GM12878 (cell line): ENCODE results near the gene RFC3. TPM values are rescaled to one million over a fixed set of nuclear protein-coding genes. Genes with fewer than 3 reads are reported as not detected.
"Not testable (repeated sequence)": the region's sequence is repeated elsewhere in the genome, so short reads cannot be mapped to it uniquely, and the experiment has no call there.

Experiments
- ATAC-seq: fragments of 200-7000 bp; cut with Tn5 transposase; 3 replicates; pipeline ENCODE4 v1.9.1; 2020; ENCODE audit warnings: mild to moderate bottlenecking, moderate library complexity
- BruUV-seq: library from RNA; stranded (reverse); fragments of 400-500 nt; replicated peaks from 2 replicates; lab custom pipeline; 2021; lab: Mats Ljungman, UMichigan
- CTCF ChIA-PET: fragments of 300-600 bp; sonication (Branson Sonifier 250); formaldehyde crosslinking; extraction: SDS; loops from one replicate; lab custom pipeline; 2021; ENCODE audit warnings: inconsistent platforms; lab: Yijun Ruan, JAX
- POLR2A ChIA-PET: fragments of 350-600 bp; formaldehyde crosslinking; extraction: SDS; loops from one replicate; lab custom pipeline; 2021; ENCODE audit warnings: inconsistent platforms; lab: Charles Lee
- RAD21 ChIA-PET: fragments of 300-600 bp; sonication (Branson Sonifier 250); formaldehyde crosslinking; loops from one replicate; lab custom pipeline; 2023; ENCODE audit warnings: antibody characterized with exemption; ENCODE audit not compliant: unreplicated experiment; lab: Charles Lee
- SMC1A ChIA-PET: fragments of 300-600 bp; sonication (Branson Sonifier 250); formaldehyde crosslinking; loops from one replicate; lab custom pipeline; 2023; ENCODE audit not compliant: unreplicated experiment, uncharacterized antibody; lab: Charles Lee
- DNase-seq: peaks from one replicate; pipeline ENCODE4 v3.0.0-alpha.2; 2011; ENCODE audit warnings: low read depth, low spot score
- FAIRE-seq: peaks from 3 replicates; lab custom pipeline; 2011; peaks lifted over from hg19 to GRCh38; lab: Jason Lieb, UNC
- H2AFZ ChIP-seq: 2 replicates; pipeline ENCODE4 v1.6.0; 2011; ENCODE audit warnings: low read depth, low read length, control low read depth; ENCODE audit not compliant: control insufficient read depth
- H3K27ac ChIP-seq: 2 replicates; pipeline ENCODE4 v1.5.1; 2011; ENCODE audit warnings: control low read depth; ENCODE audit not compliant: control insufficient read depth, insufficient read depth
- H3K27me3 ChIP-seq, 2 experiments: replicated peaks in 1 of 2; 2 replicates each; pipeline versions ENCODE4 v1.6.0 to v1.6.1; 2011; ENCODE audit warnings: low read length in 1 of 2; ENCODE audit not compliant: control insufficient read depth in 2 of 2, insufficient read depth in 2 of 2
- H3K36me3 ChIP-seq, 2 experiments: 2 replicates each; pipeline ENCODE4 v1.5.1; 2011; ENCODE audit warnings: low read length in 1 of 2; ENCODE audit not compliant: control insufficient read depth in 2 of 2, insufficient read depth in 2 of 2
- H3K4me1 ChIP-seq: 2 replicates; pipeline ENCODE4 v1.6.1; 2011; ENCODE audit warnings: mild to moderate bottlenecking, low read length, moderate library complexity, mixed read lengths; ENCODE audit not compliant: control insufficient read depth, insufficient read depth
- H3K4me2 ChIP-seq: 2 replicates; pipeline ENCODE4 v1.6.0; 2011; ENCODE audit warnings: control low read depth; ENCODE audit not compliant: control insufficient read depth, insufficient read depth
- H3K4me3 ChIP-seq: fragments of 200-600 bp; sonication (generic); 2 replicates; pipeline ENCODE4 v1.5.1; 2016
- H3K79me2 ChIP-seq: 2 replicates; pipeline ENCODE4 v1.6.0; 2011; ENCODE audit warnings: low read length; ENCODE audit not compliant: control insufficient read depth, insufficient read depth
- H3K9ac ChIP-seq: 2 replicates; pipeline ENCODE4 v1.8.0; 2011; ENCODE audit warnings: low read length, control low read depth, mixed read lengths; ENCODE audit not compliant: control insufficient read depth, insufficient read depth
- H3K9me3 ChIP-seq: replicated peaks from 3 replicates; pipeline ENCODE4 v1.5.1; 2011; ENCODE audit warnings: mild to moderate bottlenecking, low read length; ENCODE audit not compliant: control insufficient read depth, insufficient read depth
- H4K20me1 ChIP-seq: 2 replicates; pipeline ENCODE4 v1.6.0; 2011; ENCODE audit not compliant: control insufficient read depth, insufficient read depth
- CBX5 ChIP-seq: sonication (generic); IDR thresholded peaks from 2 replicates; pipeline ENCODE4 v1.6.1; 2016; ENCODE audit warnings: low read depth, moderate library complexity, mild to moderate bottlenecking, inconsistent platforms
- CTCF ChIP-seq, 3 experiments: IDR thresholded peaks in 2 of 3; conservative IDR thresholded peaks in 1 of 3; 2 replicates each; pipeline ENCODE4 v1.5.1; 2011; ENCODE audit warnings: low read depth in 3 of 3, low read length in 3 of 3, mild to moderate bottlenecking in 3 of 3, control low read depth in 2 of 3, moderate library complexity in 2 of 3, inconsistent platforms in 1 of 3, mixed read lengths in 1 of 3; ENCODE audit not compliant: control insufficient read depth in 2 of 3, insufficient read depth in 1 of 3; ENCODE audit errors: extremely low read depth in 1 of 3
- NR2C1 ChIP-seq: fragments of 450-650 bp; IDR thresholded peaks from 2 replicates; pipeline ENCODE4 v1.6.1; 2017; ENCODE audit warnings: antibody characterized with exemption, mild to moderate bottlenecking, moderate library complexity
- TCF7 ChIP-seq: IDR thresholded peaks from 2 replicates; pipeline ENCODE4 v1.6.1; 2014; ENCODE audit warnings: antibody characterized with exemption, borderline replicate concordance
- USF2 ChIP-seq: IDR thresholded peaks from 2 replicates; pipeline ENCODE4 v1.6.1; 2011; ENCODE audit warnings: low read depth, low read length, improper control_type of control experiment, borderline replicate concordance
- whole genome bisulfite sequencing: methylation state at CpG from one replicate; pipeline ENCODE4 v1.1.6; 2016; ENCODE audit warnings: low lambda C conversion rate; ENCODE audit not compliant: insufficient replicate concordance, insufficient coverage; ENCODE audit errors: missing lambda C conversion rate; 5-methylcytosine and 5-hydroxymethylcytosine counted together
- in situ Hi-C: fragments of 300-500 bp; cut with MboI; formaldehyde crosslinking; loops from 9 replicates; pipeline ENCODE4 v1.14.3; 2018; ENCODE audit warnings: mixed read lengths
- intact Hi-C: fragments of 100-400 bp; cut with micrococcal nuclease; formaldehyde crosslinking; loops from one replicate; pipeline ENCODE4 v1.14.2; 2022; ENCODE audit not compliant: unreplicated experiment
- polyA plus RNA-seq, 11 experiments: library from polyadenylated mRNA; depleted of rRNA in 4 of 11; unstranded in 6 of 11; stranded (reverse) in 5 of 11; fragments of >200 nt; fragmentation: Nextera tagmentation in 4 of 11; fragmentation: Illumina TruSeq in 1 of 11; extraction: Ambion mirVana in 4 of 11; extraction: Trizol in 1 of 11; gene quantifications; 1 replicate in 1 of 11; 2 replicates in 10 of 11; pipeline versions ENCODE4 v1.2.1 to v1.2.3, GENCODE V29; 2011 to 2016; ENCODE audit warnings: inconsistent platforms in 2 of 11, missing spikeins in 2 of 11, low read depth in 1 of 11
- total RNA-seq, 4 experiments: library from RNA; depleted of rRNA in 3 of 4; stranded (reverse); fragments of >200 nt in 3 of 4; fragmentation: Illumina TruSeq in 1 of 4; extraction: Trizol in 1 of 4; gene quantifications; 2 replicates each; pipeline versions ENCODE4 v1.2.1 to v1.2.3, GENCODE V29; 2013 to 2021

RFC3 gene
- total and polyA plus RNA-seq, 10 of the 15 experiments (the other 5 are each of a cell fraction or from before 2014, with no cell fraction given) = 57.6 to 98.9 (median 81.3) TPM

DNA sequence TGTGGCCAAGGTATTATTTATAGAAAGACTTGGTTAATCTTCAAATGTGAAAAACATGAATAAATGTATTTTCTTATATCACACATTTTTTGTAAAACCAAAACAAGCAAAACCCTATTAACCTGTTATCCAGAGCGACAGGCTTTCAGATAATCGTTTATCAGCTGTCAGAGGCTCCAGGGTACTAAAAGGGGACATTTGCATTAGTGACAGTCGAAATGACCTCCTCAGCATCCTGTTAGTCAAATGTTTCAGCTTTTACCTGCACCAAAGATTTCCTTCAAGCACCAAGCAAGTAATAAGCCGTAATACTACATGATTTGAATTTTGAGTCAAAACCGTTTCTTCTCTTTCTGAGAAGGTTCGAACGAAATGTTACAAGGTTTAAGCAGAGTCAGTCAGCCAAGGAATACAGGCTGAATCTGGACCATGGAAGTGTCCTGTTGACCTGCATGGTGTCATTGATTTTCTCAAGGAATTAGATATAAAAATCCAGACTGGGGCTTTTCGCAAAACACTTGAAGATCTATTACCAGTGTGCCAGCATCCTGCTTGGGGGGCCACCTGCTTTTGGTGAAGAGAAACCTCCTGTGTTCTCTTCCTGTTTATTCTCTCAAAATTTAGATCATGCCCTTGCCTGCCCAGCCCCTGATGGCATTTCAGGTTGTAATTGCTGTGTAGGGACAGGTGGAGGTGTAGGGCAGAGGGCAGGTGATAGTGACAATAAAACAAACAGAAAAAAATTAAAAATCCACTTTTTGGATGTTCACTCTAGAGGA is 11.3 kb upstream of the RFC3 start:
- Histone ChIP-seq H3K36me3 (no peaks in the 10 kb centered on the region), H3K9me3 (no peaks in the 10 kb centered on the region), H3K4me2 (peak overlapping the region; percentile 28), H4K20me1 (no peaks in the 10 kb centered on the region), H3K4me1 (no peaks in the 10 kb centered on the region), H3K27ac (no peak overlapping the region), H3K27me3 (no peaks in the 10 kb centered on the region), H2AFZ (peak overlapping the region; percentile 78), H3K79me2 (no peaks in the 10 kb centered on the region), H3K9ac (no peak overlapping the region), H3K4me3 (peak overlapping the region; percentile 5; the same call in 1 of the 2 replicates)
- POLR2A ChIA-PET = no interaction called here
- TF ChIP-seq USF2 (no peak), CBX5 (no peak), TCF7 (no peak), NR2C1 (no peak), CTCF (IDR thresholded peaks at IDR 0.05 in 2 of 3, conservative IDR thresholded peaks at IDR 0.05 in 1 of 3; ENCODE audit: control insufficient read depth in 2 of 3, extremely low read depth in 1 of 3, insufficient read depth in 1 of 3, low read depth in 3 of 3, low read length in 3 of 3) (no peak)
- BruUV-seq = no TSS peak
- DNase-seq = no peak
- RAD21 ChIA-PET = no interaction called here
- WGBS = 2% methylated on average over 8 of the region's 8 CpGs
- SMC1A ChIA-PET = no interaction called here
- CTCF ChIA-PET = no interaction called here
- in situ Hi-C loops = loop anchor here (25.0 kb wide), 1 partner anchor 1356 kb away; no protein-coding TSS in a partner anchor
- intact Hi-C loops = loop anchor here (10.0 kb wide), 1 partner anchor 268 kb away; no protein-coding TSS in a partner anchor
- ATAC-seq = no peak
- FAIRE-seq = peak; percentile 49

GRCh38 chr13:33812829-33813228 is 5.1 kb upstream of the RFC3 start:
- H3K79me2 ChIP-seq, H3K27me3 ChIP-seq, CTCF ChIA-PET, H3K4me1 ChIP-seq, H3K9ac ChIP-seq, ATAC-seq, H3K9me3 ChIP-seq, H3K4me3 ChIP-seq, RAD21 ChIA-PET, BruUV-seq, H3K27ac ChIP-seq, H3K4me2 ChIP-seq, H3K36me3 ChIP-seq, H4K20me1 ChIP-seq, FAIRE-seq, POLR2A ChIA-PET, SMC1A ChIA-PET, DNase-seq, H2AFZ ChIP-seq: not testable (repeated sequence)
- in situ Hi-C loops = loop anchor here (25.0 kb wide), 1 partner anchor 1349 kb away; no protein-coding TSS in a partner anchor
- intact Hi-C loops = loop anchor here (10.0 kb wide), 1 partner anchor 608 kb away; no protein-coding TSS in a partner anchor
- WGBS = 86% methylated on average over 7 of the region's 7 CpGs
